ENCODE results near the gene COL15A1.

Gene COL15A1

GRCh38 chr9:98974994-98975712 lies 31.4 kb downstream of the COL15A1 start:
- TF ChIP-seq SIN3A (IDR thresholded peaks at IDR 0.05; ENCODE audit: borderline replicate concordance, insufficient read depth, low read length) (no peak), TAF1 (IDR thresholded peaks at IDR 0.05; ENCODE audit: borderline replicate concordance, insufficient read depth, low read length) (no peak), POLR2AphosphoS5 (IDR thresholded peaks at IDR 0.05; ENCODE audit: low read depth, low read length) (no peak), FOXP2 (optimal IDR thresholded peaks at IDR 0.05; ENCODE audit: borderline replicate concordance, extremely low read depth, extremely low read length, insufficient read depth) (no peak)
- TF ChIP-seq, protein P1, sequence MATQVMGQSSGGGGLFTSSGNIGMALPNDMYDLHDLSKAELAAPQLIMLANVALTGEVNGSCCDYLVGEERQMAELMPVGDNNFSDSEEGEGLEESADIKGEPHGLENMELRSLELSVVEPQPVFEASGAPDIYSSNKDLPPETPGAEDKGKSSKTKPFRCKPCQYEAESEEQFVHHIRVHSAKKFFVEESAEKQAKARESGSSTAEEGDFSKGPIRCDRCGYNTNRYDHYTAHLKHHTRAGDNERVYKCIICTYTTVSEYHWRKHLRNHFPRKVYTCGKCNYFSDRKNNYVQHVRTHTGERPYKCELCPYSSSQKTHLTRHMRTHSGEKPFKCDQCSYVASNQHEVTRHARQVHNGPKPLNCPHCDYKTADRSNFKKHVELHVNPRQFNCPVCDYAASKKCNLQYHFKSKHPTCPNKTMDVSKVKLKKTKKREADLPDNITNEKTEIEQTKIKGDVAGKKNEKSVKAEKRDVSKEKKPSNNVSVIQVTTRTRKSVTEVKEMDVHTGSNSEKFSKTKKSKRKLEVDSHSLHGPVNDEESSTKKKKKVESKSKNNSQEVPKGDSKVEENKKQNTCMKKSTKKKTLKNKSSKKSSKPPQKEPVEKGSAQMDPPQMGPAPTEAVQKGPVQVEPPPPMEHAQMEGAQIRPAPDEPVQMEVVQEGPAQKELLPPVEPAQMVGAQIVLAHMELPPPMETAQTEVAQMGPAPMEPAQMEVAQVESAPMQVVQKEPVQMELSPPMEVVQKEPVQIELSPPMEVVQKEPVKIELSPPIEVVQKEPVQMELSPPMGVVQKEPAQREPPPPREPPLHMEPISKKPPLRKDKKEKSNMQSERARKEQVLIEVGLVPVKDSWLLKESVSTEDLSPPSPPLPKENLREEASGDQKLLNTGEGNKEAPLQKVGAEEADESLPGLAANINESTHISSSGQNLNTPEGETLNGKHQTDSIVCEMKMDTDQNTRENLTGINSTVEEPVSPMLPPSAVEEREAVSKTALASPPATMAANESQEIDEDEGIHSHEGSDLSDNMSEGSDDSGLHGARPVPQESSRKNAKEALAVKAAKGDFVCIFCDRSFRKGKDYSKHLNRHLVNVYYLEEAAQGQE (IDR thresholded peaks at IDR 0.05; ENCODE audit: insufficient read depth in 1 of 2, low read depth in 2 of 2, low read length in 2 of 2), result no peak

DNA sequence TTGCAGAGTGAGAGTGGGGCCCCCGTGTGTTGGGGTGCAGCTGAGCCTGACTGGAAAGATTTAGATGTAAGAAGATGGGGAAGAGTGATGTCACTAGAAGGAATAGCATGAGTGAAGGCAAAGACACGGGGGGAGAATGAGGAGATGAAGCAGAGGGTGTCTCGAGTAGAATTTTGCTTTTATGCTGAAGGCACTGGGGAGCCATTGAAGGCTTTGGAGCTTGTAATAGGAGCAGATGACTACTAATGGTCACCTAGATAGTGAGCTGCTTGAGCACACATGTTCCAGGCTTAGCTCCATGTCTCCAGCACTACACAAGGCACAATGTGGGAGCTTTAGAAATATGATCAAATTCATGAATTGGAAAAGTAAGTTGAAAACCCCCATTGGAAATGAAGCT lies 32.1 kb downstream of the COL15A1 start:
- TF ChIP-seq, protein P1 (IDR thresholded peaks at IDR 0.05; ENCODE audit: insufficient read depth in 1 of 2, low read depth in 2 of 2, low read length in 2 of 2), result no peak
- TF ChIP-seq SIN3A (IDR thresholded peaks at IDR 0.05; ENCODE audit: borderline replicate concordance, insufficient read depth, low read length) (no peak), POLR2AphosphoS5 (IDR thresholded peaks at IDR 0.05; ENCODE audit: low read depth, low read length) (no peak), FOXP2 (optimal IDR thresholded peaks at IDR 0.05; ENCODE audit: borderline replicate concordance, extremely low read depth, extremely low read length, insufficient read depth) (no peak), TAF1 (IDR thresholded peaks at IDR 0.05; ENCODE audit: borderline replicate concordance, insufficient read depth, low read length) (no peak)

GRCh38 chr9:98977246-98977714 lies 33.6 kb downstream of the COL15A1 start:
- TF ChIP-seq, protein P1 (IDR thresholded peaks at IDR 0.05; ENCODE audit: insufficient read depth in 1 of 2, low read depth in 2 of 2, low read length in 2 of 2), result no peak
- TF ChIP-seq FOXP2 (optimal IDR thresholded peaks at IDR 0.05; ENCODE audit: borderline replicate concordance, extremely low read depth, extremely low read length, insufficient read depth), result no peak
- TF ChIP-seq POLR2AphosphoS5 (IDR thresholded peaks at IDR 0.05; ENCODE audit: low read depth, low read length), result no peak
- no peak for TF ChIP-seq TAF1 (IDR thresholded peaks at IDR 0.05; ENCODE audit: borderline replicate concordance, insufficient read depth, low read length)
- TF ChIP-seq SIN3A (IDR thresholded peaks at IDR 0.05; ENCODE audit: borderline replicate concordance, insufficient read depth, low read length), result no peak

- no peak for TF ChIP-seq FOXP2 (optimal IDR thresholded peaks at IDR 0.05; ENCODE audit: borderline replicate concordance, extremely low read depth, extremely low read length, insufficient read depth)
- no peak for TF ChIP-seq TAF1 (IDR thresholded peaks at IDR 0.05; ENCODE audit: borderline replicate concordance, insufficient read depth, low read length)
- TF ChIP-seq POLR2AphosphoS5 (IDR thresholded peaks at IDR 0.05; ENCODE audit: low read depth, low read length), result no peak
- TF ChIP-seq, protein P1 (IDR thresholded peaks at IDR 0.05; ENCODE audit: insufficient read depth in 1 of 2, low read depth in 2 of 2, low read length in 2 of 2), result no peak
- no peak for TF ChIP-seq SIN3A (IDR thresholded peaks at IDR 0.05; ENCODE audit: borderline replicate concordance, insufficient read depth, low read length)
These were observed 34.1 kb downstream of the COL15A1 start for GRCh38 chr9:98977813-98978212.
